ENCODE results near the gene KCNK3.
"Not testable (repeated sequence)": the region's sequence is repeated elsewhere in the genome, so short reads cannot be mapped to it uniquely, and the experiment has no call there.

The KCNK3 gene

DNA sequence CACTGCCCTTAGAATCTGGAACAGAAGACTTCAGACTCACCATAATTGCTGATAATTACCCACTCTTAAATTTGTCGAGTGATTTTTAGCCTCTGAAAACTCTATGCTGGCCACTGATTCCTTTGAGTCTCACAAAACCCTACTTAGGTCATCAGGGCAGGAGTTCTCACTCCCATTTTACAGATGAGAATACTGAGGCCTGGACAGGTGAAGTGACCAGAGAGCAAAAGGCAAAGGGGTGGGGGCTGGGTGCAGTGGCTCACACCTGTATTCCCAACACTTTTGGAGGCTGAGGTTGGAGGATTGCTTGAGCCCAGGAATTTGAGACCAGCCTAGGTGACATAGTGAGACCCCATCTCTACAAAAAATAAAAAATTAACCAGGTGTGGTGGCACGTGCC is 36.8 kb downstream of the KCNK3 start:
- no peak for DNase-seq (ENCODE audit: low spot score)
- FAIRE-seq: no peak

DNA sequence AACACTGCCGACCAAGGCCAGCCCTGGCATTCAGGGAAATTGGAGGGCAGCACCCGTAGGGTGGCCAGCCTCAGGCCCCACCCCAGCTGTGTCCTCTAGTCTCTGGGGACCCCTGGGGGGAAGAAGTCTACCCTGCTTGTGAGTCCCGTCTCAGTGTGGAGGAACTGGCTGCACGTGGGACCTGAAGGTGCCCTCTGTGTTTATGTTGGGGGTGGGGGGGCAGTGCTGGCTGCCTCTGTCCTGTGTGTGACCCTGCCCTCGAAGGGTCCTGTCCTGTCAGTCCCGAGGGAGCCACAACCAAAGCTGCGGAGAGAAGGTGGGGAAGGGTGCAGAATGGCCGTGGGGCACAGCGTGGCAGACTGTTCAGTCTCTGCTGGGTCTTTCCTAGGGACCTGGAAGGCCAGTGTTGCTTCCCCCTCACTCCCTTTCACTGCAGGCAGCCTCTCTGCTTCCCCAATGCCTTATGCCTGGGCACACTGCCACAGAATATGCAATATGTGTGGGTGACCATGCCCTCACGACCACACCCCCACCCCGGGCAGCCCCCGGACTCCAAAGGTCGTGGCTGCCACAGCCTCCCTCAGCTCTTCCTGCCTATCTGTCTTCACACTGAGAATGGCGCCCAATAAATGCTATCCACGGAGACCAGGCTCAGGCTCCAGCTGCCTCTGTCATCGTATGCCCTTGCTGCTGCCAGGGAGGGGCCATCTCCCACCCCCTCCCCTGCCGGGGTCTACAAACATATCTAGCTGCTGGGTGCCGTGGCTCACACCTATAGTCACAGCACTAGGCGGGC is 38.2 kb downstream of the KCNK3 start:
- no peak for DNase-seq (ENCODE audit: low spot score)
- no peak for FAIRE-seq

DNA sequence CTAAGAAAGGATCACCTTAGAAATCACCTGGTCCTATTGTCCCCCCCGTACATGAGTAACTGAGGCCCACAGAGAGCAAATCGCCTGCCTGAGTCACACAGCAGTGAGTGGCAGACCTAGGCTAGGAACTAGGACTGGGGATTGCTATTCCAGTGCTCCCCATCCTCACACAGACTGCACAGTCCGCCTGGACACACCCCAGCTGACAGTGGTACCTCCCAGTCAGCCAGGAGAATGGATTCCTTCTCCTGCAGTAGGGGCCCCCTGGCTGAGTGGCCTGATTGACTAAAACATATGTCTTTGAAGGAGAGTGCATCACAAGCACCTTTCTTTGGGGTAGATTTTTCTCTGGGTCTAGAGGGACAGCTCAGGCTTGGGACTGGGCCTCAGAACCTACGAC is 39.2 kb downstream of the KCNK3 start:
- no peak for FAIRE-seq

DNA sequence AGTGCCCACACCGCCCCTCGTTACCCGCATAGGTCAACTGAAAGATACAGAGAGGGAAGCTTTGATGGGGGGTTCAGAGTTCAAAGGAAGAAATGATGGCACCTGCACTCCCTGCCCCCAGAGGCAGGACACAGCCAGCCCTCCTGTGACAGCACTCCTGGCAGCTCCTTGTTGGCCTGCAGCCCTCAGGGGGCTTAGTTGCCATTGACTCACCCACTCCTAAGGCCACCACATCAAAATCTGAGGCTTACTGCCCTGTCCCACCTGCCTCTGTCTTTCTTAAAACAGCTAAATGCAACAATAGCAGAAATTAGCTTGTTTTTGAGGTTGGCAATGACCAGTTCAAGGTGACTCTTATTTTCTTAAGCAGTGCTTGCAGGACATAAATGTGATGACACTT is 39.9 kb downstream of the KCNK3 start:
- no peak for DNase-seq (ENCODE audit: low spot score)
- FAIRE-seq: no peak

More for the DNA sequence above, 39.2 kb downstream of the KCNK3 start:
- DNase-seq (ENCODE audit: low spot score): no peak

DNA sequence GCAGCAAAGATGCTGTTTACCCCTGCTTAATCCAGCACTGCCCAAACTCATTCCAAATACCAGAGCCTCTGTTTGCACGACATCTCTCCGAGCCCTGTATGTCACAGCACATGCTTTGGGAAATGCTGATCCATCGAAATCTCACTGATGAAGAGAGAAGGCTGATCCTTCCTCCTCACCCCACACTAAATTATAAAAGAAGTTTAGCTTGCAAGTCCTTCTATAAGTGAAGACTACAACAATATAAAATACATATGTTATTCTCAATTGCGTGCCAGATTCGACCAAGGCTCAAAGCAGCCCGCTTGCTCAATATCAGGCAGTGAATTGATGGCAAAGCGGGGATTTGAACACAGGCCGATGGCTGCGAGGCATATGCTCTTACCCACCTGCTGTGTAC is 40.9 kb downstream of the KCNK3 start:
- FAIRE-seq (no peak), DNase-seq (ENCODE audit: low spot score) (no peak)

DNA sequence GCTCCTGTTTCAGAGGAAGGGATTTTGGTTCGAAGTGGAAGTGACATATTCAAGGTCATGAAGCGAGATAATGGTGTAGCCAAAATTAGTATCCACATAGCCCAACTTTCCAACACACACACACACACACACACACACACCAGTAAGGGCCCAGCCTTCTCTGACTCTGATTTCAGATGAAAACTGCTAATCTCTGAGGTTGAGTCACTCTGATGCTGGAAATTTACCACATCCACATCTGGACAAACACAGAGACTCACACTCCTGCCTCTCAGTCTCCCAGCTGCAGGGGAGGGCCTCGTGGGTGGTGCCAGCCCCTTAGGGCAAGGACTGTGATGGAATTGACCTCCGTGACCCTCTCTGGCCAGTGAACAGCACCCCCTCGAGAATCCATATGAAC is 42.6 kb downstream of the KCNK3 start:
- FAIRE-seq (no peak), DNase-seq (ENCODE audit: low spot score) (peak; percentile 33)

DNA sequence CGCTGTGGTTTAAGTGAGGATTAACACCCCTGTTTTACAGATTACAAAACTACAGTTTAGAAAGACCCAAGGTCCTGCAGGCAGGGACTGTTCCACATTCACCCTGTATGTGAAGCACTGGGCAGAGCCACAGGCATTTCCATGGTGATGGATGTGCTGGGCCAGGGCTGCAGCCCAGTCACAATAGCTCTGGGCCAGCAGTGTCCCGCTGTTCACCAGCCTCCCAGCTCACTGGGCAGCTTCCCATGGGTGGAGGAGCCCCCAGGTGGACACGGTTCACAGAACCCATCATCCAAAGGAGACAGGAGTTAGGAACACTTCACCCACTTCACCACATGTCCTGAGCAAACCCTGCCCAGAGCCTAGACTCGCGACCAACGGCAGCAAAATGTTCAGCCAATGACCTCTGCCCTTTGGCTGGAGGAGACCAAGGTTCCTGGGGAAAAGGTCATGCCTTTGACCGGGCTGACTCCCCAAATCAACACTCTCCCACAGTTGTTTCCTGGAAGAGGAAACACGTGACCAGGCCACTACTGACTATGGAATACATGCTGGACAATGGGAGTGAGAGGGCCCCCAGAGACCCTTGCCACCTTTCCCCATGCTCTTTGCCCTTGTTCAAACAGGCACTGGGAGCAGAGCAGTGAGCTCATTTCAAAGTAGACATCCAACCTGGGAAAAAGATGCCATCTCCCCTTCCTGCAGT is 43.5 kb downstream of the KCNK3 start:
- FAIRE-seq (no peak), DNase-seq (ENCODE audit: low spot score) (no peak)

DNA sequence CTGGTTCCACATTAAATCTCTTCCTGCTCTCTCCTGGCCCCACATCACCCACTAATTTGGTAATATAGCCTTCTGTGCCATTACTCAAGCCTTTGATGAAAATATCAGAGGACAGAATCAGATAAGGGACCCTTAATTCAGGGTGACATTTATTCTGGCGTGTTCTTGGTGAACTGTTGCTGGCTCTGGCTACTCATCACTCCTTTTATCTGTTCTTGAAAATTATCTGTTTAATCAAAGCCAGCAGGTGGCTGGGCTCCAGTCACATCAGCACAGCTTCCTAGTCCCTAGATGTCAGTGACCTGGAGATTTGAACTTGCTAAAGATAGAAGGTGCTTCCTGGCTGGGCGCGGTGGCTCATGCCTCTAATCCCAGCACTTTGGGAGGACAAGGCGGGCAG is 44.7 kb downstream of the KCNK3 start:
- FAIRE-seq (no peak), DNase-seq (ENCODE audit: low spot score) (no peak)

DNA sequence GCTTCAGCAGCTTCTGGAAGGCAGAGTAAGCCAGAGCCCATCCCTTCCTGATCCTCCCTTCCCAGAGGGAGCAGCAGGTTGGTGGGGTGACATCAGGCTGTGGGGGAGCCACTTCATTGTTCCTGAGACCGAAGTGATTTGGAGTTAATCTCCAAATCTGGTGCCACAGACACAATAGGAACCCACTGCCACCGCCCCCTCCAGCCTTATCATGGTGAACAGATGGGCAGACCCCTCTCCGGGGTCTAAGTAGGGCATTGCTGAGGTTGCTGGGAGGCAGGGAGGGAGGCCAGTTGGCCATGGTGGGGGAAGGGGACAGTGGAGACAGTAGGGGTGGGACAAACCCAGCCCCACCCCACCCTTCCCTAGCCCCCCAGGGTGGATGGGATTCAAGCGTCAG is 46.0 kb downstream of the KCNK3 start:
- DNase-seq (ENCODE audit: low spot score) (no peak), FAIRE-seq (no peak)

DNA sequence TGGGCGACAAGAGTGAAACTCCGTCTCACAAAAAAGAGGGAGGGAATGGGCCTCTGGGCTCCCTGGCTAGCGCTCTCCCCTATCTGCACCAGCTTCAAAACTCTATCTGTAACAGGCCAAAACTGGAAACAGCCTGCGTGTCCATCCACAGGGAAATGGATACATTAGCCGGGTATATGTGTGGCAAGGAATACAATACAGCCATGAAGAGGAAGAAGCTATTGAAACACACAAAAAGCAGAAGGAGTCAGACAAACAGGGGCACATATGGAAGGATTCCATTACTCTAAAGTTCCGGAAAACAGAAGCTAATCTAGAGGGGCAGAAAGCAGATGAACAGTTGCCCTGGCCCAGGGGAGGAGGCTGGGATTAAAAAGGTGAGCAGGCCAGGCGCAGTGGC is 47.0 kb downstream of the KCNK3 start:
- DNase-seq (ENCODE audit: low spot score): no peak
- FAIRE-seq: no peak

DNA sequence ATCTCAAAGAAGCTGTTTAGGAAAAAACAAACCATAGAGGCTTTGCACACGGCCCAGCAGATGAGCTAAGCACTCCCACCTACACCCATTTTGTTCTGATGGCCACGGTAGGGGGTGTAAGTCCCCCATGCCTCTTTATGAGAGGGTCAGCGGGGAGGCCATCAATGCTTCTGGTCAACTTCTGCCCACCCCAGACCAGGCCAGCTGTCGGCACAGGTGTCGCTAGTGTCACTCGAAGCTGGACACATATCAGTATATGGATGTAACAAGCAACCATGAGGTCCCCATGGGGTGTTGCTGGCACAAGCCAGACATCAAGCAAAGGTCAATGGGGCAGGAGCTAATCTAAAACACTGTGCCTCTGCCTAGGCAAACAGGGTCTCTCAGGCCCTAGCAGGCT is 47.8 kb downstream of the KCNK3 start:
- no peak for FAIRE-seq

DNA sequence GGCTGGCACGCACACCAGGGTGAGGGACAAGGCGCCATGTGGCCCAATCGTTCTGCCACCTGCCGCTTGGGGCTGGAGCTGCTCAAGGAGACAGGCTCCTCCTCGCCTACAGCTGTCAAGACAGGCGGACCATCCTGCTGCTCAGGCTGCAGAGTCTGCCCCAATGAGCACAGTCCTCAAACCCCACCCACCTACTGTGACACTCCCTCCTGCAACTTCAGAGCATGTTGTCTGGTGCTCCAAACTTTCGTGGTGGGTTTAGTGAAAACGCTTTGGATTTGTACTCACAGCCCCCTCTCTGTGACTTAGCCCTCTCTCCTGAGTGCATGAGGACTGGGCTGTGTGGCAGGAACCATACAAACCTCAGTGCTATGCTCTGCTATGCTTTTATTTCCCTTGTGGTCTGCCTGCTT is 48.4 kb downstream of the KCNK3 start:
- DNase-seq (ENCODE audit: low spot score): no peak
- FAIRE-seq: no peak

More for the DNA sequence above, 47.8 kb downstream of the KCNK3 start:
- no peak for DNase-seq (ENCODE audit: low spot score)

DNA sequence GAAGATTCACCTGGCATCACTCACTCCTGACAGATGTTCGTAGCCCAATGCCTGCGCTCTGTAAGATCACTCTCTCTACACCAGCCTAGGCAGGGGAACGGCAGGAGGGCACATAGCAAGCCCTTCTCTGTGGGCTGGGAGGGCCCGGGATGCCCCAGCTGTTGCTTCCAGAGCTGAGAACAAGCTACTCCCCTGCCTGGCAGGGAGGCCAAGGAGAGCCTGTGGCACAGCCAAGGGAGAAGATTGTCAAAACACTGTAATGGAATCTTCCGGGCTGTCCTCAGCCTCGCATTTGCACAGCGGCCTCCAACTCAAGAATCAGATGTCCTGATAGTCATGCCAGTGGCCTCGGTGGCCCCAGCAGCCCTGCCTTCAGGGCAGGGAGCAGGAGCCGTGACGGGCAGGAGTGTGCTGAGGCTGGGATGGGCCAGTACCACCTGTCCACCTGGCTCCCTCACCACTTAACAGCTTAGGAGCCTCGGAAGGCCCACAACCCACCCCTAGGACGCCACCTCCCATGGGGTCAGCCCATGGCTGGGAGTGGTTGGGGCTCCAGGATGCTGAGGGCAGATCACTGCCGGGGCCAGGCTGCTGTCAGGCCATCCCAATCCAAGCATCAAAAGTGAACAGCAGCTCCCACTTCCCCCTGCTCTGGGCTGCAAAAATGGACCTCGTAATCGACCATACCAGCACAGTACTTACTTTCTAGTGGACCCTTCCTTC is 49.7 kb downstream of the KCNK3 start:
- DNase-seq (ENCODE audit: low spot score) (no peak), FAIRE-seq (no peak)

DNA sequence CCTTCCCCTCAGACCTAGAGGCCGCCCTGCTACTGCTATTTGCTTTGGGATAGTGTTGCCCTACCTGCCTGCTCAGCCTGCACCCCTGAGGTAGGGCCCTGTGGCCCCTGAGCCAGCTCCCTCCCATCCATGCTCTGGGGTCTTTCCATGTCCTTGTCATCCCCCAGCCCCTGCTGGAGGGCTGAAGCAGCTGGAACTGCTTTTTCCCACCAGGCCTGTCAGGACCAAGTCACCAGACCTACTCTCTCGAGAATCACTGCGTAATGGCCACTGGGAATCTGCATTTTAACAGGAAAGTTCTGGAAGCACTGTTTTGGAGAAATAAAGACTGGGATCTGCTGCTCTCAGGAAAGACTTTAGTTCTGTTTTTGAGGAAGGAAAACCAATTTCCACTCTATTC is 51.3 kb downstream of the KCNK3 start:
- DNase-seq (ENCODE audit: low spot score): no peak
- FAIRE-seq: no peak

DNA sequence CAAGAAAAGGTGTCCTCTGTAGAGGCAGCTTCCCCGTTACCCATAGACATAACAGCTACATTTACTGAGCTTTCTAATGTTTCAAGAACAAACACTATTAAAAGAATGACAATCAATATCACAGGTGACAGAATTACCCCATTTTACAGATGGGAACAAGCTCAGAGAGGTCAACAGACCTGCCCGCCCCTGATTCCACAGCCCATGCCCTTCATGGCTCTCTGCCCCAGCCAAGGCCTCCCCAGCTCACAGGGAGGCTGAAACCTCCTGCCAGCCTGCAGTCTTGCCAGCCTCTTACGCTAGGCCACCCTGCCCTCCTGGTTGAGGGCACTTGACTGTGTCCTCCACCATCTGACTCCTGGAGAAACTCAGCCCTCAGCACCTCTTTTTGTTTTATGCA is 52.4 kb downstream of the KCNK3 start:
- FAIRE-seq: no peak

DNA sequence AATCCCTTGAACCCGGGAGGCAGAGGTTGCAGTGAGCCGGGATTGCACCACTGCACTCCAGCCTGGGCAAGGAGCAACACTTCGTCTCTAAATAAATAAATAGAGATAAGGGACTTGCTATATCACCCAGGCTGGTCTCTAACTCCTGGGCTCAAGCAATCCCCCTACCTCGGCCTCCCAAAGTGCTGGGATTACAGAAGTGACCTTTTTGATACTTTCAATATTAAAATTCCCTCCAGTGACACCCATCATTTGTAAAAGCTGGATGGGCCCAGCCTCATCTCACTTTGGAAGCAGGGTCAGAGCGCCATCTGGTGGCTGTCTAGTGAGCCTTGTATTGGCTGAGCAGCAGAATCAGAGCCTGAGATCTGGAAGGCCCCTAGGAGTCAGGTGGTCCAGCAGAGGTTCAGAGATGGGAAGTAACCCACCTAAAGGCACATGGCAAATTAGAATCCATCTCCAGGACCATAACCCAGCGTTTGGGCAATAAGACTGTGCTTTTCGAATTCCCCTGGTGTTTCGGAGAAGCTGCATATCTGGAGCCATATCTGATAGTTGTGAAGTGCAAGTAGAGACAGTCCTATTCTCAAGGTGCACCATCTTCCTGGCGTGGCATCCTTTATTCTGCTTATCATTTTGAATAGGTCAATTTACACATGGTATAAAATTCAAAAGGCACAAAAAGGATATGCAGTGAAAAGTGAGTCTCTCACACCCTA is 53.2 kb downstream of the KCNK3 start:
- DNase-seq (ENCODE audit: low spot score): peak; percentile 47
- no peak for FAIRE-seq

More for the DNA sequence above, 52.4 kb downstream of the KCNK3 start:
- no peak for DNase-seq (ENCODE audit: low spot score)

DNA sequence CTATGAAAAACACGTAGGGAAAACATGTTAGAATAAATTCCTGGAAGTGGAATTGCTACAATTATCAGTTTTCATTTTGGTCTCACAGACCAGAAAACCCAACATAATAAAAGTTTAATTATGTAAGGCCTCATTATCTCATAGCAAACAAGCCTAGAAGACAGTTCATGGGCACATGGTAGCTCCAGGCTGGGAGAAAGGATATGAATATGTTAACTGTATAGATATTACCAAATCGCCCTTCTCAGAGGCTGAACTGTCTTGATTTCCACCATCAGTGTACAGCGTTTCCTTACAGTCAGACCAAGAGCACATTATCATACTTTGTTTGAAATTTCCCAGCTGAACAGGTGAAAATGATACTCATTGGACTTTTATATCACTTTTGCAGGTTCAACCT is 54.4 kb downstream of the KCNK3 start:
- DNase-seq (ENCODE audit: low spot score) (no peak), FAIRE-seq (no peak)

DNA sequence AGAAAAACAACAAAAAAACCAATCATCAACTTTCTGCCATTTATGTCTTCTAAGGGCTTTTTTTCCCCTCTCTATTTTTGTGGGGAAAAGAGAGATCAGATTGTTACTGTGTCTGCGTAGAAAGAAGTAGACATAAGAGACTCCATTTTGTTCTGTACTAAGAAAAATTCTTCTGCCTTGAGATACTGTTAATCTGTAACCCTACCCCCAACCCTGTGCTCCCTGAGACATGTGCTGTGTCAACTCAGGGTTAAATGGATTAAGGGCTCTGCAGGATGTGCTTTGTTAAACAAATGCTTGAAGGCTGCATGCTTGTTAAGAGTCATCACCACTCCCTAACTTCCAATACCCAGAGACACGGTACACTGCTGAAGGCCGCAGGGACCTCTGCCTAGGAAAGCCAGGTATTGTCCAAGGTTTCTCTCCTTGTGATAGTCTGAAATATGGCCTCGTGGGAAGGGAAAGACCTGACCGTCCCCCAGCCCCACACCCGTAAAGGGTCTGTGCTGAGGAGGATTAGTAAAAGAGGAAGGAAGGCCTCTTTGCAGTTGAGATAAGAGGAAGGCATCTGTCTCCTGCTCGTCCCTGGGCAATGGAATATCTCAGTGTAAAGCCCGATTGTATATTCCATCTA is 57.4 kb downstream of the KCNK3 start:
- peak; percentile 69 for FAIRE-seq
- peak; percentile 76 for DNase-seq (ENCODE audit: low spot score)

DNA sequence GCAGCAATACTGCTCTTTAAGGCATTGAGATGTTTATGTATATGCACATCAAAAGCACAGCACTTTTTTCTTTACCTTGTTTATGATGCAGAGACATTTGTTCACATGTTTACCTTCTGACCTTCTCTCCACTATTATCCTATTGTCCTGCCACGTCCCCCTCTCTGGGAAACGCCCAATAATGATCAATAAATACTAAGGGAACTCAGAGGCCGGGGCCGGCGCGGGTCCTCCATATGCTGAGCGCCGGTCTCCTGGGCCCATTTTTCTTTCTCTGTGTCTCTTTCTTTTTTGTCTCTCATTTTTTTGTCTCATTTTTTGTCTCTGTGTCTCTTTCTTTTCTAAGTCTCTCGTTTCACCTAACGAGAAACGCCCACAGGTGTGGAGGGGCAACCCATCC is 57.9 kb downstream of the KCNK3 start:
- FAIRE-seq; DNase-seq (ENCODE audit: low spot score): not testable (repeated sequence)

DNA sequence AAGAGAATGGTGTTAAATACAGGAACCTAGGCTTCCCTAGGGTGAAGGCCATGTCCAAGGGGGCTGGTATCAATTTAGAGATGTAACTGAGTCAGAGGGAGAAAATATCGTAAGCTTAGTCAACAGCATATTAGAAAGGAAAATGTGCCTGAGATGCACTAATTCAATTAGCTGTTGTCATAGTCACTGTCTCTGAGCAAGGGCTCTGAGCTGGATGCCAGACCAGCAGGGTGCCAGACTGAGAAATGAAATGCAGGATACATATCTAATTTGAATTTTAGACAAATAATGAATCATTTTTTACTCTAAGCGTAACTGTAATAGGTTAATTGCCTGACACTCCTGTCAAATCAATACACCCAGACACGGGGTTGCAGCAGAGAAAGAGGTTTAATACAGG is 60.1 kb downstream of the KCNK3 start:
- DNase-seq (ENCODE audit: low spot score) (no peak), FAIRE-seq (no peak)

DNA sequence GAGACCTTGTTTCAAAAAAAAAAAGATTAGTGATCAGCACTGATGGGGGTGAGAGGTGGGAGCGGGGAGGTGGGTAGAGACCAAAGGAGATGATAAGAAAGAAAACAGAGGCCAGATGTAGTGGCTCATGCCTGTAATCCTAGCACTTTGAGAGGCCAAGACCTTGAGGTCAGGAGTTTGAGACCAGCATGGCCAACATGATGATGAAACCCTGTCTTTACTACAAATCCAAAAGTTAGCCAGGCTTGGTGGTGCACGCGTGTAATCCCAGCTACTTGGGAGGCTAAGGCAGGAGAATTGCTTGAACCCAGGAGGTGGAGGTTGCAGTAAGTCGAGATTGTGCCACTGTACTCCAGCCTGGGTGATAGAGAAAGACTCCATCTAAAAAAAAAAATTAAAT is 62.0 kb downstream of the KCNK3 start:
- DNase-seq (ENCODE audit: low spot score) (no peak), FAIRE-seq (no peak)

Data from RCC 7860 (cell line).